Type B pancreatic cell (in vitro differentiated cells): ENCODE data around the gene ANKRD63. TPM values are rescaled to one million over a fixed set of nuclear protein-coding genes. Genes with fewer than 3 reads are reported as not detected.

ENCODE experiments used
- DNase-seq: peaks from one replicate; pipeline ENCODE4 v3.0.0; 2021; ENCODE audit warnings: mixed read lengths; ENCODE audit not compliant: unreplicated experiment; ENCODE audit errors: extremely low spot score
- H3K27ac Mint-ChIP-seq: 2 replicates; pipeline ENCODE4 v1.8.0; 2021; ENCODE audit warnings: mild to moderate bottlenecking, mixed read lengths
- H3K27me3 Mint-ChIP-seq: 2 replicates; pipeline ENCODE4 v1.8.0; 2021; ENCODE audit warnings: mixed read lengths
- H3K36me3 Mint-ChIP-seq: 2 replicates; pipeline ENCODE4 v1.8.0; 2021; ENCODE audit warnings: mixed read lengths
- H3K4me1 Mint-ChIP-seq: one replicate; pipeline ENCODE4 v1.8.0; 2021; ENCODE audit warnings: mixed read lengths; ENCODE audit not compliant: unreplicated experiment
- H3K4me3 Mint-ChIP-seq: 2 replicates; pipeline ENCODE4 v1.8.0; 2021; ENCODE audit warnings: mild to moderate bottlenecking, mixed read lengths
- H3K9me3 Mint-ChIP-seq: 2 replicates; pipeline ENCODE4 v1.8.0; 2021; ENCODE audit warnings: mixed read lengths
- total RNA-seq: library from RNA; stranded (reverse); gene quantifications from 2 replicates; pipeline ENCODE4 v1.2.1, GENCODE V29; 2021; ENCODE audit warnings: low replicate concordance
- TF ChIP-seq, protein P1 (sequence below): fragments of 200-600 bp; sonication (generic); conservative IDR thresholded peaks from 2 replicates; pipeline ENCODE4 v1.5.0; 2021; ENCODE audit warnings: antibody characterized with exemption, mild to moderate bottlenecking

Gene ANKRD63
- total RNA-seq, 1 donor from 2014 or later: 1.5 TPM

DNA sequence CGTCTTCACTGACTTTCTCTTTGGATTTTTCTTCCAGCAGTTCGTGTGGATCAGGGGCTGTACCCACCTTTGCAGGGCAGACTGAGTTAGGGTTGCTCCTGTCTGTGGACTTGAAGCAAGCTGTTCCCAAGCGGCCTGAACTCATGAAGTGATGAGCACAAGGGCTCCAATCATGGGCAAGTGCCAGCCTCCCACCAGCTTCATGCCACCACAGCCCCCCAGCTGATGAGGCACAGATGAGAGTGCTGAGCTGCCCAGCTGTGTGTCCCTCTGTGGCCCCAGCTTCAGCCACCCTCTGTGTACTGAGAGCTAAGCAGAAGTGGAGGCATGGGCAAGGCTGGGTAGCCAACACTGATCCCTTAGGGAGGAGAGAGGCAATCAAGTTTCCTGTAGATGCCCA is 28.1 kb upstream of the ANKRD63 start:
- Mint-ChIP-seq H3K4me1 (peaks cover 22% of the 10 kb centered on the region), H3K27ac (no peak overlapping the region), H3K9me3 (no peaks in the 10 kb centered on the region), H3K27me3 (peaks cover 42% of the 10 kb centered on the region), H3K36me3 (no peaks in the 10 kb centered on the region), H3K4me3 (no peak overlapping the region)
- TF ChIP-seq, protein P1, sequence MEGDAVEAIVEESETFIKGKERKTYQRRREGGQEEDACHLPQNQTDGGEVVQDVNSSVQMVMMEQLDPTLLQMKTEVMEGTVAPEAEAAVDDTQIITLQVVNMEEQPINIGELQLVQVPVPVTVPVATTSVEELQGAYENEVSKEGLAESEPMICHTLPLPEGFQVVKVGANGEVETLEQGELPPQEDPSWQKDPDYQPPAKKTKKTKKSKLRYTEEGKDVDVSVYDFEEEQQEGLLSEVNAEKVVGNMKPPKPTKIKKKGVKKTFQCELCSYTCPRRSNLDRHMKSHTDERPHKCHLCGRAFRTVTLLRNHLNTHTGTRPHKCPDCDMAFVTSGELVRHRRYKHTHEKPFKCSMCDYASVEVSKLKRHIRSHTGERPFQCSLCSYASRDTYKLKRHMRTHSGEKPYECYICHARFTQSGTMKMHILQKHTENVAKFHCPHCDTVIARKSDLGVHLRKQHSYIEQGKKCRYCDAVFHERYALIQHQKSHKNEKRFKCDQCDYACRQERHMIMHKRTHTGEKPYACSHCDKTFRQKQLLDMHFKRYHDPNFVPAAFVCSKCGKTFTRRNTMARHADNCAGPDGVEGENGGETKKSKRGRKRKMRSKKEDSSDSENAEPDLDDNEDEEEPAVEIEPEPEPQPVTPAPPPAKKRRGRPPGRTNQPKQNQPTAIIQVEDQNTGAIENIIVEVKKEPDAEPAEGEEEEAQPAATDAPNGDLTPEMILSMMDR: no peak
- DNase-seq: no peak

DNA sequence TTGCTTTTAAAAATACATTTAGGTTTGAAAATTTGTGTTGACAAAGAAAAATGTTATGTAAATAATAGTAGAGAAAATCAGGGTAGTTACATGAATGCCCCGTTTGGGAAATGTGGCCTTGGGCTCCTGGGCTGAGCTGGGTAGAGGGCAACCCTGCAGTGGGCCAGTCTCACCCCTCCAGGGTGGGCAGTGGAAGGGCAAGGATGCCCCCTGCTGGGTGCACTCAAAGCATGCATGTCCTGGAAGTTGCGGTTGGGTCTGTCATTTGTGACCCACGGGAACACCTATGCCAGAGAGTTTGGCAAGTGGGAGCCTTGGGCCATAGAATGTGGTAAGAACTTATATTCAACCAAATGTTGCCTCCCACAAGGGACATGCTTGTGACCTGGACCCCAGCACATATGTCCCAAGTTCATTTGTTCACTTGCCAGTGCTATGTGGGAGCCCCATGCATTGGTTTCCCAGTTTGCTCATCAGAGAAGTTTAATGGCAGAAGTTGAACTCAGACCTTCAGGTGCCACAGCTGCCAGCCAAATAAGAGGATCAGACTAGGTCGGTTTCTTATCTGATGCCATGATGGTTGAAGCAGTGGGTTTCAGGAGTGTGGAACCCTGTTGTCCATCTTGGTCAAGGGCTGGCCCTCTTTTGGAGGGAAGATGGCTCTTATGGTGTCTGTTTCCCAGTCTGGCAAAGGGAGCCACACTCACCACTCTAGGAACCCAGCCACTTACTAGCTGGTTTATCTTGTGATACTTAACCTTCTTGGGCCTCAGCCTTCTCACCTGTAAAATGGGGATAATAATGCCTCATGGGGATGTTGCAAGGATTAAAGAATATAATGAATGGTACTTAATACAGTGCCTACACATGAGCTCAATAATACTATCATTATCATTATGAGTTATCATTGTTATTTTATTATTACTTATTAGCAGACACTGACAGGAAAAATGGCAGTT is 27.4 kb upstream of the ANKRD63 start:
- DNase-seq: no peak
- H3K27ac Mint-ChIP-seq: no peak overlapping the region
- H3K4me3 Mint-ChIP-seq: no peak overlapping the region
- H3K36me3 Mint-ChIP-seq: no peaks in the 10 kb centered on the region
- peaks cover 22% of the 10 kb centered on the region for H3K4me1 Mint-ChIP-seq
- TF ChIP-seq, protein P1: peak; percentile 88
- no peaks in the 10 kb centered on the region for H3K9me3 Mint-ChIP-seq
- peaks cover 35% of the 10 kb centered on the region for H3K27me3 Mint-ChIP-seq

DNA sequence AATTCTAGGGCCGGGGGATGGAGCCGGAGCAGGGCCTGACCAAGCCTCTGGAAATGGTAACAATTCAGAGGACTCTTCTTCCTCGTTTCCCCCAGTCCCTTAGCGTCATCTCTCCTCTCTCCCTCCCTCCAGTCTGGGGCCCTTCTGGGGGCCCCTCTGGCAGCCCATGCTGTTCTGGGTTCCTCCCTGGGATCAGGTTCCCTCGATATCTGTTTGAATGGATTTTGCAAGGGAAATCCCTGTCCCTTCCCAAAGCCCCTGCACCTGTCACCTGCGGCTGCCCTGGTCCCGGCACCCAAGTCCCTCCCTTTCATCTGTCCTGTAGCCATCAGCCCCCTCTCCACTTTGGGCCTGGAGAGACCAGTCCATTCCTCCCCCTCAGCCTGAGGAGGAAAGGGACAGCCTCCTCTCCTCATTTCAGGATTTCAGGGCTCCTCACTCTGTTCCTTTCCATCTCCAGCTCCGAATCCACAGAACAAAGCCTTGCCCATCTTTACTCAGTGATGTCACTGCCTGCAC is 26.5 kb upstream of the ANKRD63 start:
- H3K36me3 Mint-ChIP-seq: no peaks in the 10 kb centered on the region
- TF ChIP-seq, protein P1: no peak
- no peak for DNase-seq
- H3K27me3 Mint-ChIP-seq: peaks cover 36% of the 10 kb centered on the region
- H3K9me3 Mint-ChIP-seq: no peaks in the 10 kb centered on the region
- H3K27ac Mint-ChIP-seq: no peak overlapping the region
- H3K4me1 Mint-ChIP-seq: peaks cover 22% of the 10 kb centered on the region
- no peak overlapping the region for H3K4me3 Mint-ChIP-seq

DNA sequence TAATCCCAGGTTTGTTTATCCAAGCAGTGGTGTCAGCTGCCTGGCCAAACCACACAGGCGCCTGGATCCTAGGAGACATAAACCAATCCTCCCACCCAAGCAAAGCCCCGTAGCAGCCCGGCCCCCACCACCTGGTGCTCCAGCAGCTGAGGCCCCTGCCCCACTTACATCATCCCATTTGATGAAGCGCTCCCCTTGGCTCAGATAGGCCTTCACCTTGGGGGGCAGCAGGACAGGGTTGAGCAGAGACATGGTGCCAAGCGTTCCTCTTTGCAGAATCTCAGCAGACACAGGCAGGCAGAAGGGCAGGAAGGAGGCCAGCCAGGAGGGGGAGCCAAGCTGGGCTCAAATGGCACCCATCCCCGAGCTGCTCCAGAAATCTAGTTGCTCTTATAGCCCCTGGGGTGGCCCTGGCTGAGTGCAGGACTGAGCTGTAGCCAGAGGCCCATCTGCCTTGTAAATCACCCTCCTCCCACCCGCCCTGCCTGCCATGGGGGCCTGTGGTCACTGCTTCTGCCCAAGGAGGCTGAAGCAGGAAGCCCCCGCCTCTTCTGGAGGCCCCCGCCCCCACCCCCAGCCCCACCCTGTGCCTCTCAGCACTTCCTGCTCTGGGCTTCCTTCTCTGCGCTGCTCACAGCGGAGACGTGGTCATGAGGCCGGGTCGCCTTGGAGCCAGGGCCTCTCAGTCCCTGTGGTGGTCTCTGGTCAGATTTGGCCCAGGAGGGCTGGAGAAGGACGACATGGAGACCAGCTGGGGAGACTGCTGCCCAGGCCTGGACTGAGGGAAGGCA is 24.8 kb upstream of the ANKRD63 start, which contains the start of gene PLCB2:
Gene PLCB2 (minus strand): TSS at position 515 of the 791 bp plus-strand sequence. CDS start 263 bp downstream, at position 252.
- peaks cover 40% of the 10 kb centered on the region for H3K27me3 Mint-ChIP-seq
- DNase-seq: no peak
- TF ChIP-seq, protein P1: peak; percentile 32
- H3K9me3 Mint-ChIP-seq: no peaks in the 10 kb centered on the region
- no peaks in the 10 kb centered on the region for H3K36me3 Mint-ChIP-seq
- H3K4me3 Mint-ChIP-seq: no peak within 1 kb of the TSS
- H3K4me1 Mint-ChIP-seq: peaks cover 13% of the 10 kb centered on the region
- no peak within 1 kb of the TSS for H3K27ac Mint-ChIP-seq

DNA sequence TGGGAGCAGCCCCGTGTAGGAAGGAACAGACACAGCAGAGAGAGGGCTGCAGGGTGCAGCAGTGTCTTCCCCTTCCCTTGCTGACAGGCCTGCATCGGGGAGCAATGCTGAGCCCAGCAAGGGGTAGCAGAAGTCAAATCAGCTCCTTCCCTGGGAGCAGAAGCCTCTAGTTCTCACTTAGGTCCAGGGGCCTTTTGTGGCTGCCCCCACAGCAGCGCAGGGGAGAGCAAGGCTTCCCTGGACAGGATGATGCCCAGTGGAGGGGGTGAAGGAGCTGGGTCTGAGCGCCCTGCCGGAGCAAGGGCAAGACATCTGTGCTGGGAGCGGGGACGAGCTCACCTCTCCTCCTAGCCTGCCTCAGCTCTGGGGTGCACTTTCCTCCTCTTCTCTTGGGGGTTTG is 24.0 kb upstream of the ANKRD63 start:
- Mint-ChIP-seq H3K27me3 (peaks cover 33% of the 10 kb centered on the region), H3K36me3 (no peaks in the 10 kb centered on the region), H3K4me1 (peaks cover 13% of the 10 kb centered on the region), H3K27ac (no peak overlapping the region), H3K9me3 (no peaks in the 10 kb centered on the region), H3K4me3 (no peak overlapping the region)
- TF ChIP-seq, protein P1: no peak
- no peak for DNase-seq
